NCI-H526 treated with DMSO at 0.1 percent for 48 hours (cell line): ENCODE measurements around the gene WDR45B.
A peak's percentile ranks its signal among the peaks of the same experiment; 100 is the strongest.
"Not testable (repeated sequence)": the region's sequence is repeated elsewhere in the genome, so short reads cannot be mapped to it uniquely, and the experiment has no call there.

Source experiments
- DNase-seq: peaks from one replicate; lab custom pipeline; 2025; lab: John Stamatoyannopoulos, UW

WDR45B gene

GRCh38 chr17:82599674-82600661 lies 48.3 kb downstream of the WDR45B start:
- no peak for DNase-seq

- no peak for DNase-seq
Measured at GRCh38 chr17:82598256-82599119, 49.8 kb downstream of the WDR45B start.

- no peak for DNase-seq
Measured at GRCh38 chr17:82596837-82597672, 51.2 kb downstream of the WDR45B start.

GRCh38 chr17:82596296-82596695 lies 51.9 kb downstream of the WDR45B start:
- no peak for DNase-seq

DNA sequence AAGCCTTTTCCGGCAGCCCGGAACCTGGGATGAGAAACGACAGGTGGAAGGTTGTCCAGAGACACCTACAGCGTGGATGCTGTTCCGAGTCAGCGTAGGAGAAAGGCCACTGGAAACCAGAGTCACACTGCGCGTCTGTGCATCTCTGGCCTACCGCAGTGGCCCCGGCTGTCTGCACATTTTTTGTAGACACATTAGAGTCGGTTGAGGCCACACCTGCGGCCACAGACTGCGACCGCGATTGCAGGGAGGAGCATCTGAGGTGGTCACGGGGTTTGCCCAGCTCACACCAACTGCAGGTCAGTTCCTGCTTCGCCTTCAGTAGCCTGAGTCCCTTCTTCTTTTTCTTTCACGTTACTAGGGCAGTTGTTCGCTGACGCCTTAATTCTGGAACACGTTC lies 52.4 kb downstream of the WDR45B start:
- DNase-seq: no peak

- DNase-seq: no peak
Measured at GRCh38 chr17:82594571-82594970, 53.7 kb downstream of the WDR45B start.

GRCh38 chr17:82593590-82594087 lies 54.6 kb downstream of the WDR45B start:
- DNase-seq: no peak

DNA sequence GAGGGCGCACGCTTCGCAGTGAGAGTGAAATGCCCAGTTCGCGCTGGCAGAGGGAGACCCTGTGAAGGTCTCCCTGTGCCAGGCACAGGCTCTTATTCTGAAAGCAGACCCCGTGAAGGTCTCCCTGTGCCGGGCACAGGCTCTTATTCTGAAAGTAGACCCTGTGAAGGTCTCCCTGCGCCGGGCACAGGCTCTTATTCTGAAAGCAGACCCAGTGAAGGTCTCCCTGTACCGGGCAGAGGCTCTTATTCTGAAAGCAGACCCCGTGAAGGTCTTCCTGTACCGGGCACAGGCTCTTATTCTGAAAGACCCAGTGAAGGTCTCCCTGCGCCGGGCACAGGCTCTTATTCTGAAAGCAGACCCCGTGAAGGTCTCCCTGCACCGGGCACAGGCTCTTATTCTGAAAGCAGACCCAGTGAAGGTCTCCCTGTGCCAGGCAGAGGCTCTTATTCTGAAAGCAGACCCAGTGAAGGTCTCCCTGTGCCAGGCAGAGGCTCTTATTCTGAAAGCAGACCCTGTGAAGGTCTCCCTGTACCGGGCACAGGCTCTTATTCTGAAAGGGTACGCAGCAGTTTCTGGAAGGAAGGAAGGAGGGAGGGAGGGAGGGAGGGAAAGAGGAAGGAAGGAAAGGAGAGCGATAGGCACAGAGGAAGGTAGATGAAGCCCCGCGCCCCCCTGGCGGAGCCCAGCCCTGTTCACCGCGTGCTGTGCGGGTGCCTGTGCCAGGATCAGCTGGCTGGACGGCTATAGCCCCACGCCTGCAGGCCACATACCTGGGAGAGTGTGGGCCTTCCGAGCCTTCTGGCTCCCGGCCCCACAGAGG lies 55.3 kb downstream of the WDR45B start:
- peak; percentile 88 for DNase-seq

DNA sequence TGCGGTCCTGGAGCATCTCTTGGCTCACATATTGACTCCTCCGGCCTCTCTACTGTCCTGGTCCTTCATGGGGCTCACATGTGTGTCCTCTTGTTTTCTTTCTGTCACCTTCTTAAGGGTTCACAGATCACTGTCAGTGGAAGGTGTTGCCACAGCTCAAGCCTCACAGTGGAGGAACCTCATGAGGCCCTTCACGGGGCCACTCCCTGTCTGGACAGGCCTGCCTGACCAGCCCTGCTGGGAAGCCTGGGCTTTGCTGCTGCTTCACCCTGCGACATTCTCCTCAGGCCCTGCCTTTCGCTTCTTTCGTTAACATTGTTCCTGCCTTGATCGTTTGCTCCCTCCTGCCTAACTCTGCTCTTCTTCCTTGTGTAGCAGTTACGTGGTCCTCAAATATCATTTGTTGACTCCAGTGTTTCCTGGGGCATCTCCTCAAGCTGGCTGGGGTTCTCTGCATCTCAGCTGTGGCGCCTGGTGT lies 55.9 kb downstream of the WDR45B start:
- DNase-seq: no peak

- no peak for DNase-seq
Measured at GRCh38 chr17:82590881-82591539, 57.2 kb downstream of the WDR45B start.

GRCh38 chr17:82590216-82590615 lies 58.0 kb downstream of the WDR45B start:
- DNase-seq: no peak

DNA sequence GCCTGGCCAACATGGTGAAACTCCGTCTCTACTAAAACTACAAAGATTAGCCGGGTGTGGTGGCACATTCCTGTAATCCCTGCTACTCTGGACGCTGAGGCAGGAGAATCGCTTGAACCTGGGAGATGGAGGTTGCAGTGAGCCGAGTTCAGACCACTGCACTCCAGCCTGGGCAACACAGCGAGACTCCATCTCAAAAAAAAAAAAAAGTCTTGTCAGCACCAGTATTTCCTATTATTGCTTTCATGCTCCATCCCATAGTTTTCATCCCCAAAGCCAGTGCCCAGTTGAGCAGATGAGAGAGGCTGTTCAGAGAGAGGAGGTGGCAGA lies 58.4 kb downstream of the WDR45B start:
- no peak for DNase-seq

GRCh38 chr17:82588266-82589175 lies 59.7 kb downstream of the WDR45B start:
- no peak for DNase-seq

- no peak for DNase-seq
Measured at GRCh38 chr17:82587234-82588086, 60.8 kb downstream of the WDR45B start.

DNA sequence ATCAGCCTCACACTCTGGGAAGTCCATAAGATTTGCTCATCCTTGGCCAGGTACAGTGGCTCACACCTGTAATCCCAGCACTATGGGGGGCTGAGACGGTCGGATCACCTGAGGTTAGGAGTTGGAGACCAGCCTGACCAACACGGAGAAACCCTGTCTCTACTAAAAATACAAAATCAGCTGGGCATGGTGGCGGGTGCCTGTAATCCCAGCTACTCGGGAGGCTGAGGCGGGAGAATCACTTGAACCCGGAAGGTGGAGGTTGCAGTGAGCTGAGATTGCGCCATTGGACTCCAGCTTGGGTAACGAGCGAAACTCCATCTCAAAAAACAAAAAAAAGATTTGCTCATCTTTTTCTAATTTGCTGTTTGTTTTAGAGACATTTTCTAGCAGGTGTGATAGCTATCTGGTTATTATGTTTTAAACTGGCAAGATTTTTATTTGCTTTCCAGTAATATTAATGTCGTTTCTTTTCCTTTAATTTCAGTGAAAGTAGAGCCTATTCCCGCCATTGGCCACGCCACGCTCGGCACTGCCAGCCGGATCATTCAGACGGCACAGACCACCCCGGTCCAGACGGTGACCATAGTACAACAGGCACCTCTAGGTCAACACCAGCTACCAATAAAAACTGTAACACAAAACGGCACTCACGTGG lies 61.5 kb downstream of the WDR45B start:
- DNase-seq: no peak

DNA sequence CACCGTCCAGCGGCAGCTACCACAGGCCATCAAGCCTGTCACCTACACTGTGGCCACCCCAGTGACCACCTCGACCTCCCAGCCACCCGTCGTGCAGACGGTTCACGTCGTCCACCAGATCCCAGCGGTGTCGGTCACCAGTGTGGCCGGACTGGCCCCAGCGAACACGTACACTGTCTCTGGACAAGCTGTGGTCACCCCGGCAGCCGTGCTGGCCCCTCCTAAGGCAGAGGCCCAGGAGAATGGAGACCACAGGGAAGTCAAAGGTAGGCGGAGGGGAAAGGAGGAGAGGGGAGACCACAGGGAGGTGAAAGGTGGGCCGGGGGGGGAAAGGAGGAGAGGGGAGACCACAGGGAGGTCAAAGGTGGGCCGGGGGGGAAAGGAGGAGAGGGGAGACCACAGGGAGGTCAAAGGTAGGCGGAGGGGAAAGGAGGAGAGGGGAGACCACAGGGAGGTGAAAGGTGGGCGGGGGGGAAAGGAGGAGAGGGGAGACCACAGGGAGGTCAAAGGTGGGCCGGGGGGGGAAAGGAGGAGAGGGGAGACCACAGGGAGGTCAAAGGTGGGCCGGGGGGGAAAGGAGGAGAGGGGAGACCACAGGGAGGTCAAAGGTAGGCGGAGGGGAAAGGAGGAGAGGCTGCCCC lies 62.2 kb downstream of the WDR45B start:
- not testable (repeated sequence) for DNase-seq

DNA sequence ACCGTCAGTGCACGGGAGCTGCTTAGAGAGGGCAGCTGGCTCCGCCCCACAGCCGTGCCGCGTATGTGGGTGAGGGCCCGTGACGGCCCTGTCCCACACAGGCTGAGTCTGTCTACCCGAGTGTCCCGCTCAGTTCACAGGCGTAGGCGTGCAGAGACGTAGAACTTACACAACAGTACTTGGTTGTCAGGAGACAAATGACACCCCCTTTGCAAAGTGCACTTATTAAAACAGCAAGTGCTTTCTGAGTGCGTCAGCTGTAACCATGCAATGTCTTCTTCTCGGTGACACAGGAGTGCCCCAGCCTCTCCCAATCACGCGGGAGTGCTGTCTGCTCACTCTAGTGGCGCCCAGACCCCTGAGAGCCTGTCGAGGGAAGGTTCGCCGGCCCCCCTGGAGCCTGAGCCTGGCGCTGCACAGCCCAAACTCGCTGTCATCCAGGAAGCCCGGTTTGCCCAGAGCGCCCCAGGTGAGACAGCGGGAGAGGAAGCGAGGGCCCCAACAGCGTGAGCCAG lies 64.5 kb downstream of the WDR45B start:
- no peak for DNase-seq
